Measurements from ENCODE around the gene PEF1.

- TF ChIP-seq TAF1 (IDR thresholded peaks at IDR 0.05; ENCODE audit: borderline replicate concordance, low read depth, low read length) (no peak), POLR2A (IDR thresholded peaks at IDR 0.05; ENCODE audit: low read depth, low read length) (no peak)
Observed at GRCh38 chr1:31642897-31643296, 1.8 kb downstream of the PEF1 start.

All from GM12892 (cell line).